Coronary artery (tissue), 2 donors: Measurements from ENCODE around the gene KMT2B.

Source experiments
- DNase-seq: peaks from one replicate; pipeline ENCODE4 v3.0.0-alpha.2; 2017; ENCODE audit warnings: low spot score
- H3K27ac ChIP-seq, 2 donors: fragments of 200-600 bp; sonication (generic); one replicate each; pipeline ENCODE4 v1.5.1; 2016 to 2019
- H3K4me3 ChIP-seq: fragments of 200-600 bp; sonication (generic); 2 replicates; pipeline ENCODE4 v1.5.1; 2016; ENCODE audit warnings: mild to moderate bottlenecking, moderate library complexity
- CTCF ChIP-seq: fragments of 200-600 bp; sonication (generic); IDR thresholded peaks from one replicate; pipeline ENCODE4 v1.5.1; 2019; ENCODE audit warnings: antibody characterized with exemption

KMT2B gene

GRCh38 chr19:35732540-35733179 lies 14.9 kb downstream of the KMT2B start:
- no peak overlapping the region for H3K27ac ChIP-seq
- TF ChIP-seq CTCF = no peak
- no peak overlapping the region for H3K4me3 ChIP-seq
- DNase-seq = no peak

- no peak for DNase-seq
- no peak for TF ChIP-seq CTCF
- Histone ChIP-seq H3K27ac (no peak overlapping the region), H3K4me3 (no peak overlapping the region)
These were observed 15.7 kb downstream of the KMT2B start for GRCh38 chr19:35733180-35734125.

- DNase-seq = no peak
- TF ChIP-seq CTCF = no peak
- H3K27ac ChIP-seq = no peak overlapping the region
- no peak overlapping the region for H3K4me3 ChIP-seq
These were observed 16.5 kb downstream of the KMT2B start for GRCh38 chr19:35734273-35734672.

- Histone ChIP-seq H3K4me3 (no peak overlapping the region), H3K27ac (no peak overlapping the region)
- no peak for TF ChIP-seq CTCF
- DNase-seq = no peak
These were observed 17.1 kb downstream of the KMT2B start for GRCh38 chr19:35734889-35735288.

- Histone ChIP-seq H3K27ac (no peak overlapping the region), H3K4me3 (no peak overlapping the region)
- TF ChIP-seq CTCF = no peak
- no peak for DNase-seq
These were observed 19.4 kb downstream of the KMT2B start for GRCh38 chr19:35736913-35737886.

- no peak for TF ChIP-seq CTCF
- no peak for DNase-seq
- H3K27ac ChIP-seq = no peak overlapping the region
- H3K4me3 ChIP-seq = no peak overlapping the region
These were observed 20.5 kb downstream of the KMT2B start for GRCh38 chr19:35738021-35738886.
